Left forelimb (tissue), 1 donor: ENCODE results near the gene STS.

Source experiments
- DNase-seq: peaks from one replicate; pipeline ENCODE4 v3.0.0-alpha.2; 2018; ENCODE audit warnings: low spot score

Gene STS

DNA sequence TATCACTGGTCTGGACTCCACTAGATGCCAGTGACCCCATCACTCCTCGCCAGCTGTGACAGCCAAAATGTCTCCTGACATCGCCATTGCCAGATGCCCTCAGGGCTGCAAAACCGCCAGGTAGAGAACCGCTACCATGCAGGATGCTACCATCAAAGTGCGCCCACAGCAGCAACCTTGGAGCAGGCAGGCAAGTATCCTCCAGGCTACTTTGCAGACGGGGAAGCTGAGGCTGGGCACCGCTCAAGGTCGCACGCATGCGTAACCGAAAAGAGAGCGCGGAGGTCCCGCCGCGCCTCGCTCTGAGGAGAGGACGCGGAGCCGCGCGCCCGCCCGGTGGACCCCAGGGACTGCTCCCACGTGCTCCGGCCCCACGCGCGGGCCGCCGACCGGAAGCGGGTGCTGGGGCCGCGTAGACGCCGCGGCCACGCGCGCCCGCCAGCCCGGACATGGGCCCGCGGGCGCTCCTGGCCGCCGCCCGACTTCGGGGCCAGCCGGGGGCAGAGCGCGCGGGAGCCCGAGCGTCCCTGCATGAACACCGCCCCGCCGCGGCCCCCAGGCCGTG, at the start of gene STS:
STS (plus strand) TSS at position 300 of the 565 bp plus-strand sequence. CDS start 105,488 bp downstream, outside the sequence.
- DNase-seq: peak; percentile 68

DNA sequence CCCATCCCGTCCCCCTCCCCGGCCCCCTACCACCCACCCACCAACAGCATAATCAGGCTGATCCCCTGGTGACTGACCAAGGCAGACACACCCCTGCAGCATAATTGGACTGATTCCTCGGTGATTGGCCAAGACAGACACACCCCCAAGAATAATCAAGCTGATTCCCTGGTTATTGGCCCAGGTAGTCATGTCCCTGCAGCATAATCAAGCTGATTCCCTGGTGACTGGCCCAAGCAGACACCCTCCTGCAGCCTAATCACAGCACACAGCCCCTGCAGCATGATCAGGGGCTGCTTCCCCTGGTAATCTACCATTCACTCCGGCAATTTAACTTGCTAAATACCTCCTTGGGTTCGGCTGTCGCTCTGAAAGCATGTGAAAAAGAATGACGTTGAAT, 47.5 kb upstream of the STS start:
- DNase-seq: no peak

GRCh38 chrX:7102119-7102518, 45.4 kb upstream of the STS start:
- DNase-seq: no peak

DNA sequence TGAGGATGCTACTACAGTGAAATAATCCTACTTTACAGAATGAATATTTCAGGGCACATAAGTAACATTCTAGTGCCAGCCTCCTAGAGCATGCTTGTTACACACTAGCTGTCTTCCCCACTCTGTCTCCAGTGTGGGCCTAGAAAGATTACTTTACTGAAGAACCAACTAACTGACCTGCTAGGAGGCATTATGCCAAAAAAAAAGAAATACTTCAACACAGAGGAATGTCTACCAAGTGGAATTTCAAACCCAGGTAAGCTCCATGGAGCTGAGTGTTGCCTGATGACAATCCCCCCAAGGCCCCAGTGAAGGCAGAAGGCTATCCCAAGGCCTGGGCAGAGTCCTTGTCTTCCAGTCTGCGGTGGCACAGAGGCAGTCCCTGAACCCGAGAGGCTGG, 40.9 kb upstream of the STS start:
- no peak for DNase-seq

GRCh38 chrX:7108030-7108429, 39.5 kb upstream of the STS start:
- no peak for DNase-seq

- no peak for DNase-seq
Measured at GRCh38 chrX:7109049-7109531, 38.4 kb upstream of the STS start.

DNA sequence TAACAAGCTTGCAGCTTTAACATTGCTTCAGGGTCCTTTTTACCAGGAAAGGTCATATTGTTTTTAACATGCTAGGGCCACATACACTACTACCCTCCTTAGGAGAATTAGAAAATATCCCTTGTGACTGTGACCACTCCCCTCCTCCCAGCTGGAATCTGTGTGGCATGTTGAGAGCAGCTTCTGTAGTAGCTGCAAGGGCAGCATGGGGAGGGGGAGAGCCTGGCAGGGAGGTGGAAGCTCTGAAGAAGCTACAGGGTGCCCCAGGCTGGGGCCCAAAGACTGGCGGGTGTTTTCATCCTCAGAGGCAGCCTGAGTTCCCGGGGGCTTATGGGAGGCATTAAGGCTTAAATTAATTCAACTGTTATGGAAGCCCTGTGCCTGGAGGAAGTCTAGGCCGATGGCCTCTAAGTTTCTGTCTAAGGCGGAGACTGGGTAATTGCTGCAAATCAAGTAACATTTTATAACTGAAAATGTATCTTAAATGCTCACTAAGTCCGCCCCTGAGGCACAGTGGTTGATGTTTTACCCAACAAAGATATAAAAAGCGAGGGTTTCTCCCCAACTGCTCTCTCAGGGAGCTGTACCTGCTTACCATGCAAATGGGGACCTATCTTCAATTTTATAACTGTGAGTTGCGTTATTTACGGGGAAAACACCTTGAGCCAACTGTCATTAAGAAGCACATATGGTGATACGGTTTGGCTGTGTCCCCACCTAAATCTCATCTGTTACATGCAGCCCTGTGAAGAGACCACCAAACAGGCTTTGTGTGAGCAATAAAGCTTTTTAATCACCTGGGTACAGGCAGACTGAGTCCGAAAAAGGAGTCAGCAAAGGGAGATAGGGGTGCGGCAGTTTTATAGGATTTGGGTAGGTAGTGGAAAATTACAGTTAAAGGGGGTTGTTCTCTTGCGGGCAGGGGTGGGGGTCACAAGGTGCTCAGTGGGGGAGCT, 37.4 kb upstream of the STS start:
- DNase-seq: no peak

GRCh38 chrX:7110821-7111276, 36.7 kb upstream of the STS start:
- DNase-seq: no peak

- no peak for DNase-seq
Measured at GRCh38 chrX:7111518-7111917, 36.0 kb upstream of the STS start.

GRCh38 chrX:7112071-7112470, 35.4 kb upstream of the STS start:
- DNase-seq: no peak

DNA sequence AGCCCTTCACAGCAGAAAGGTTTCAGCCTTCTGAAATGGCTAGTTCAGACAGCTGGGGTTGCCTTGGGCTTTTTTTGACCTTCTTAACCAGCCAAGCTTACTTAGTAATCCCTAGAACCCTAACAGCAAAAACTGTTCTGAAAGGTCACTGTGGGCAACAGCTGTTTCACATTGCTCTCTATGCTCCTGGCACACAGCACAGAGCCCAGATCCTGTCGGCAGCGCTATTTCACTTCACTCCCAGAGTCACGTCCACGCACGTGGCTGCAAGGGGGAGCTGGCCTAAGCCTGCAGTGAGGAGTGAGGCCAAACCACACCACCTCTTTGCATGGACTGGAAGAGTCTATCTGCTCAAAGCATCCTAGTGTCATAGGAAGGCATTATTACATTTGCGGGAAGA, 32.0 kb upstream of the STS start:
- no peak for DNase-seq

GRCh38 chrX:7116081-7116480, 31.4 kb upstream of the STS start:
- DNase-seq: no peak

GRCh38 chrX:7117587-7117986, 29.9 kb upstream of the STS start:
- DNase-seq: no peak

DNA sequence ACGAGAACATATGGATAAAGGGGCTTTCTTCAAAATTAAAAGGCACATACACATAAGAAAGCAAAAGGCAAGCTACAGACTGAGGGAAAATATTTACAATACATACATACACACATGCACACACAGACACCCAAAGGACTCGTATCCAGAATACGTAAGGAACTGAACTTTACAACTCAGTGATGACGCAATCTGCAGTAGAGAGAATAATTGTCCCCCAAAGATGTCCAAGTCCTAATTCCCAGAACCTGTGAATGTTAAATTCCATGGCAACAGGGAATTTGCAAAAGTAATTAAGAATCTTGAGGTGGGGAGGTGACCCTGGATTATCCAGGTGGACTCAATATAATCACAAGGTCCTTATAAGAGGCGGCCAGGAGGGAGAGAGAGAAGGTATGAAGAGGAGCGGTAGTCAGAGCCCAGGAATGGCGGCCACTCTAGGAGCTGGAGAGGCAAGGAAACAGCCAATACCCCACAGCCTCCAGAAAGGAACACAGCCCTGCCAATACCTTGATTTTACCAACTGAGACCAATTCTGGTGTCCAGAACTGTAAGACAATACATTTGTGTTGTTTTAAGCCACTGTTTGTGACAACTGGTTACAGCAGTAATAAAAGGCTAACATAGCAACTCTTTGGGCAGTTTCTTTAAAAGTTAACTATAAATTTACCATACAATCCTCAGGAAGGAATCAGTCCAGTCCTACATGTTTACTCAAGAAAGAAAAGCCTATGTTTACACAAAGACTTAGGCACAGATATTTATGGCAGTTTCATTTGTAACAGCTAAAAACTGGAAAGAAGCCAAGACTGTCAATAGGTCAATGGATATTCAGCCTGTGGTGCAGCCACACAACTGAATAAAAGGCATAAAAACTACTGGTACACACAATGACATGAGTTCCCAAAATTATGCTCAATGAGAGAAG, 27.3 kb upstream of the STS start:
- no peak for DNase-seq

DNA sequence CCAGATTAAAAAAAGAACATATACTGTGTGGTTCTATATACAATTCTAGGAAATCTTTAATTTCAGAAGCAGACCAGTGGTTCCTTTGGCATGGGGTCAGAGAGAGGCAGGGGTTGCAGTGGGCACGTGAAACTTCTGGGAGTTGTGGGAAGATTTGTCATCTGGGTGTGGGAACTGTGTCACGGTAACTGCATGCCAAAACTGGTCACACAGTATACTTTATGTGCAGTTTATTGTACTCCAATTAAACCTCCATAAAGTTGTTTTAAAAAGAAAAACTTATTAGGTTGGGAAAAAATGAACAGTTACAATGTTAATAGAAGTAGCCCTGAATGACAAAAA, 26.7 kb upstream of the STS start:
- no peak for DNase-seq

GRCh38 chrX:7127056-7127455, 20.5 kb upstream of the STS start:
- DNase-seq: no peak

GRCh38 chrX:7131621-7132020, 15.9 kb upstream of the STS start:
- DNase-seq: no peak

- DNase-seq: no peak
Measured at GRCh38 chrX:7132335-7133049, 15.0 kb upstream of the STS start.

- DNase-seq: no peak
Measured at GRCh38 chrX:7133050-7133440, 14.5 kb upstream of the STS start.

GRCh38 chrX:7134981-7135380, 12.5 kb upstream of the STS start:
- DNase-seq: no peak

DNA sequence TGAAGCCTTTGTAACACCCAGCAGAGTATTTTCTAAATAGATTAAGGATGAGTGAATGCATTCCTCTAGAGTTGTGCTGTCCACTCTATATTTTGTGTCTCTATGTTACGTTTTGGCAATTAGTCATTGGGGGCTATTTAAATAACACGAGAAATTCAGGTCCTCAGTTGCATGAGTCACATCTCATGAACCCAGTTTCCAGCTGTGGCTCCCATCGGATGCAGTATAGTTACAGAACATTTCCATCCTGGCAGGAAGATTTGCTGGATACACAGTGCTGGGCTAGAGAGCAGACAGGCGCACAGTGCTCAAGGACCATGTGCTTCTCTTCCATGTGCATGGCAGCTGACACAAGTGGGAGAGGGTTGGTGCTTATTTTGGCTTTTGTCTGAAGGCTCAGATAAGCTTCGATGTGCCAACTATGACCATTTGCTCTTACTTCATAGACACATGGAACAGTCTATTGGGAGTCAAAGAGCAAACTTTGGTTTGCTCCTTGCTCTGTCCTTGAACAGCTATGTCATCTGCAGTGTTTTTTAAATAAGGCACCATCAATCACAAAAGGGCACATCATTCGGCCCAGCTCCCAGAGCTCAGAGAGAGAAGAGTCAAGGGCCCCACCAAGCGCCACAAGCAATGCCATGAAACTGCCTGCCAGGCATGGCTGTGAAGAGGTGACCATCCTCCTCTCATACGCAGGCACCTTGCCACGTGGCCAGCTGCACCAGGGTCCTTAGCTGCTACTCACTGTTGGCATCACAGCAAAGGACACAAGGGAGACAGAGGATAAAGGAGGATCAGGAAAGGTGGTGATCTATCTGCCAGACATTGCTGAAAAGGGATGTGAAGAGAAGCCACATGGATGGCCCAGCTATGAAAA, 8.1 kb upstream of the STS start:
- DNase-seq: no peak
